Calu3 (cell line): Measurements from ENCODE around the gene PHGDH. TPM values are rescaled to one million over a fixed set of nuclear protein-coding genes. Genes with fewer than 3 reads are reported as not detected.
A peak's percentile ranks its signal among the peaks of the same experiment; 100 is the strongest.
"Not testable (repeated sequence)": the region's sequence is repeated elsewhere in the genome, so short reads cannot be mapped to it uniquely, and the experiment has no call there.

Source experiments
- BruUV-seq: library from RNA; stranded (reverse); fragments of 400-500 nt; replicated peaks from 2 replicates; lab custom pipeline; 2021; lab: Mats Ljungman, UMichigan
- CTCF ChIA-PET: fragments of 300-600 bp; sonication (Branson Sonifier 250); formaldehyde crosslinking; loops from one replicate; lab custom pipeline; 2022; ENCODE audit warnings: antibody characterized with exemption; lab: Charles Lee
- DNase-seq: peaks from one replicate; pipeline ENCODE4 v3.0.0; 2022
- H3K27ac Mint-ChIP-seq: one replicate; pipeline ENCODE4 v1.8.0; 2022; ENCODE audit warnings: mixed read lengths; ENCODE audit not compliant: unreplicated experiment
- H3K27me3 Mint-ChIP-seq: one replicate; pipeline ENCODE4 v1.8.0; 2022; ENCODE audit warnings: mixed read lengths; ENCODE audit not compliant: unreplicated experiment
- H3K36me3 Mint-ChIP-seq: one replicate; pipeline ENCODE4 v1.8.0; 2022; ENCODE audit warnings: mild to moderate bottlenecking, moderate library complexity, mixed read lengths; ENCODE audit not compliant: insufficient read depth, unreplicated experiment
- H3K4me1 Mint-ChIP-seq: one replicate; pipeline ENCODE4 v1.8.0; 2022; ENCODE audit warnings: mild to moderate bottlenecking, low read depth, mixed read lengths; ENCODE audit not compliant: unreplicated experiment
- H3K4me3 Mint-ChIP-seq: one replicate; pipeline ENCODE4 v1.8.0; 2022; ENCODE audit warnings: mild to moderate bottlenecking, low read depth, moderate library complexity, mixed read lengths; ENCODE audit not compliant: unreplicated experiment
- H3K9me3 Mint-ChIP-seq: one replicate; pipeline ENCODE4 v1.8.0; 2022; ENCODE audit warnings: low read depth, mixed read lengths; ENCODE audit not compliant: unreplicated experiment
- CTCF ChIP-seq: fragments of 200-600 bp; IDR thresholded peaks from one replicate; pipeline ENCODE4 v1.8.0; 2022; ENCODE audit warnings: antibody characterized with exemption; ENCODE audit not compliant: unreplicated experiment
- intact Hi-C: fragments of 100-400 bp; cut with micrococcal nuclease; formaldehyde crosslinking; loops from one replicate; pipeline ENCODE4 v1.10.0; 2022; ENCODE audit not compliant: unreplicated experiment
- total RNA-seq: library from RNA; stranded (reverse); gene quantifications from 2 replicates; pipeline ENCODE4 v1.2.3, GENCODE V29; 2022

The PHGDH gene
- total RNA-seq, 1 experiment from 2014 or later, result 199 TPM

DNA sequence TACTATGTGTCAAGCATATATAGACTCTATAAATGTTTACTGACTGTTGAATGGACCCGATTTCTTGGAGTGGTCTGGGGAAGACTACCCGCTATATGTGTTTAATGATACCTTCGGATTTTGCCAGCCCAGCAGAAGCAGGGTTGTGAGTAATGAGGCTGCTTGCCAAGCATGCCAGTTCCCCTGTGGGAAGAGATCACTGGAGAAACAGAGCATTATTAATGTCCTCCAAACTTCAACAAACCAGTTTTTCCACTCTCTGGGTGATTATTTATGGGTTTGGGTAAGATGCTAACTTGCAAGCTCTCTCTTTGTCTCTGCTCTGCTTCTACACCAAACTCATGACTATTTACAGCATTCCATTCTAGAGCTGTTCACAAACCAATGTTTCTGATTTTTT, 25.1 kb upstream of the PHGDH start:
- BruUV-seq, result no TSS peak
- no peaks in the 10 kb centered on the region for H3K36me3 Mint-ChIP-seq
- peak; percentile 46 for DNase-seq
- H3K4me1 Mint-ChIP-seq, result peaks cover 29% of the 10 kb centered on the region
- peak overlapping the region; percentile 80 for H3K27ac Mint-ChIP-seq
- CTCF ChIA-PET, result interaction anchor here (0.9 to 2.5 kb wide), 2 partner anchors 9 to 12 kb away, joined by 3 to 17 read pairs; no protein-coding TSS in a partner anchor
- intact Hi-C loops, result loop anchor here (1.0 kb wide), 1 partner anchor 26 kb away; no protein-coding TSS in a partner anchor
- H3K4me3 Mint-ChIP-seq, result peak overlapping the region; percentile 26
- H3K27me3 Mint-ChIP-seq, result no peaks in the 10 kb centered on the region
- H3K9me3 Mint-ChIP-seq, result no peaks in the 10 kb centered on the region
- no peak for TF ChIP-seq CTCF

DNA sequence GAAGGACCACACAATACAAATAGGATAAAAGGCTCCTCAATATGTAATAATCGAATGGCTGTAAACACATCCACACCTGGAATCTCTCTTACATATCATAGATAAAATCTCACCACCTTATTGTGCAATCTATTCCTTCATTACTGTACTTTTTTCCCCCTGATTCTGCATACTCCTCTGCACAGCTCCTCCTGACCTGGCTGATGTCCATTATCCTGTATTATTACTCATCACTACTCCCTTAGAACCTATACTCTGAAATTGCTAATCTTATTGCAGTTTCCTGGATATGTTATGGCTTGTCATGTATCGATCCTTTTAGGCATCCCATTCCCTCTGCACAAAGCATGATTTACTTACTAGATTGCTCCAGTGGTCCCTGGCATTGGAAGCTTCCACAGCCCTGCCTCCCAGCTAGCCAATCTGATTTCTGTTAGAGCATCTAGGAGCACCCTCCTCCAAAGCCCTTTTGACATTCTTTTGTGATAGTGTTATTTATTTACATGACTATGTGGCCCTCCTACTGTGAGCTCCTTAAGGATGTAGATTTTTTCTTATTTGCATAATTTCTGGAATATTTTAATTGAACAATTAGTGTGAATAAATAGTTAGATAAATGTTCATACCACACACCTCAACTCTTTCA, 24.2 kb upstream of the PHGDH start:
- no peak for TF ChIP-seq CTCF
- no peaks in the 10 kb centered on the region for H3K27me3 Mint-ChIP-seq
- intact Hi-C loops, result no loop called here
- H3K4me3 Mint-ChIP-seq, result peak overlapping the region; percentile 26
- peaks cover 29% of the 10 kb centered on the region for H3K4me1 Mint-ChIP-seq
- no peaks in the 10 kb centered on the region for H3K36me3 Mint-ChIP-seq
- peak overlapping the region; percentile 80 for H3K27ac Mint-ChIP-seq
- CTCF ChIA-PET, result interaction anchor here (0.9 to 2.5 kb wide), 2 partner anchors 10 to 12 kb away, joined by 3 to 17 read pairs; no protein-coding TSS in a partner anchor
- no peak for DNase-seq
- no TSS peak for BruUV-seq
- H3K9me3 Mint-ChIP-seq, result no peaks in the 10 kb centered on the region

DNA sequence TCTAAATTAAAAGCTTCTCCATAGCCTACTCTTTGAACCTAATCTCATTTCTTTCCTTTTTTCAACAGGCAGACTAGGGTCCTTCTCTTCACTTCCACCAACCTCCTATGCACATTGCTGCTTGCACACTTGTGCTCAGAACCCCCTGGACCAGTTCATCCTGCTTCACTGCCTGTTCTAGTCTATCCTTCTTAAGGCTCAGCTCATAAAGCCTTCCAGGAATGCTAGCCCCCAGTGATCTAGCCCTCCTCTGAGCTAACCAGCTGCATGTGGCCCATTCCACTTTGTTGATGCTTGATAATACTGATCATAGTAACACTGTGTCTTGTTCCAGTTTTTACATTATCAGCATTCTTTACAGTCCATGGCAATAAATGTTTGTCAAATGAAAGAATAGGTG, 22.9 kb upstream of the PHGDH start:
- no TSS peak for BruUV-seq
- peaks cover 29% of the 10 kb centered on the region for H3K4me1 Mint-ChIP-seq
- H3K36me3 Mint-ChIP-seq, result no peaks in the 10 kb centered on the region
- H3K27ac Mint-ChIP-seq, result no peak overlapping the region
- intact Hi-C loops, result no loop called here
- H3K4me3 Mint-ChIP-seq, result no peak overlapping the region
- H3K9me3 Mint-ChIP-seq, result no peaks in the 10 kb centered on the region
- TF ChIP-seq CTCF, result no peak
- CTCF ChIA-PET, result no interaction called here
- H3K27me3 Mint-ChIP-seq, result no peaks in the 10 kb centered on the region
- DNase-seq, result no peak

DNA sequence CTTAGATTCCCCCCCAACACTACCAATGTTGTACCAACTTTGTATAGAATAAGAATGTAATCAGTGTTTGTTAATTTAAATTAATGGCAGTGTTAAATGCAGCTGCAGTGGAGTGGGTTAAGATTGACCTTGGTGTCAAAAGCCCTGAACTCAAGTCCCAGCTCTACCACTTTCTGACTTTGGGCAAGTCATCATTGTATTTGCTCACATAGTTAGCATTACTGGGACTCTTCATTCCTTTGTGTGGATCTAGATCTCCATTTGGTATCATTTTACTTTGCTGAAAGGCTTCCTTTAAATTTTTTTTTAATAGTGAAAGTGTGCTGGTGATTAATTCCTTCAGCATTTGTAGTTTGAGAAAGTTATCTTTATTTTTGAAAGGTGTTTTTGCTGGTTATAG, 22.2 kb upstream of the PHGDH start:
- intact Hi-C loops, result no loop called here
- H3K27ac Mint-ChIP-seq, result no peak overlapping the region
- CTCF ChIA-PET, result no interaction called here
- peaks cover 29% of the 10 kb centered on the region for H3K4me1 Mint-ChIP-seq
- no peaks in the 10 kb centered on the region for H3K9me3 Mint-ChIP-seq
- no peaks in the 10 kb centered on the region for H3K27me3 Mint-ChIP-seq
- no TSS peak for BruUV-seq
- TF ChIP-seq CTCF, result no peak
- DNase-seq, result no peak
- no peaks in the 10 kb centered on the region for H3K36me3 Mint-ChIP-seq
- H3K4me3 Mint-ChIP-seq, result no peak overlapping the region

DNA sequence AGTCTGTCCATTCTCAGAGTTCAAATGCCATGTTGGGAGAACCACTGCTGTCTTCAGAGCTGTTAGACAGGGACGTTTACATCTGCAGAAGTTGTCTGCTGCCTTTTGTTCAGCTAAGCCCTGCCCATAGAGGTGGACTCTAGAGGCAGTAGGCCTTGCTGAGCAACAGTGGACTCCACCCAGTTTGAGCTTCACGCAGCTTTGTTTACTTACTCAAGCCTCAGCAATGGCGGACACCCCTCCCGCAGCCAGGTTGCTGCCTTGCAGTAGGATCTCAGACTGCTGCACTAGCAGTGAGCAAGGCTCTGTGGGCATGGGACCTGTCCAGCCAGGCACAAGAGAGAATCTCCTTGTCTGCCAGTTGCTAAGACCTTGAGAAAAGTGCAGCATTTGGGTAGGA, 14.9 kb upstream of the PHGDH start:
- intact Hi-C loops, BruUV-seq, H3K27ac Mint-ChIP-seq, H3K27me3 Mint-ChIP-seq, H3K4me3 Mint-ChIP-seq, H3K4me1 Mint-ChIP-seq, CTCF ChIA-PET, H3K9me3 Mint-ChIP-seq, H3K36me3 Mint-ChIP-seq, DNase-seq: not testable (repeated sequence)
